Stimulated activated naive CD8-positive, alpha-beta T cell treated with anti-CD3 and anti-CD28 coated beads, Interleukin-15, Interleukin-2, amounts not matched to agents 100 ng/mL and 50 ng/mL, for 24 hours (primary cell): Measurements from ENCODE around the gene ZSCAN5C.
"Not testable (repeated sequence)": the region's sequence is repeated elsewhere in the genome, so short reads cannot be mapped to it uniquely, and the experiment has no call there.

Experiments used
- H3K27ac Mint-ChIP-seq: one replicate; pipeline ENCODE4 v1.8.0; 2021; ENCODE audit warnings: mild to moderate bottlenecking, mixed read lengths
- H3K27me3 Mint-ChIP-seq: one replicate; pipeline ENCODE4 v1.8.0; 2021; ENCODE audit warnings: mixed read lengths
- H3K36me3 Mint-ChIP-seq: one replicate; pipeline ENCODE4 v1.8.0; 2021; ENCODE audit warnings: low read depth, mixed read lengths
- H3K4me1 Mint-ChIP-seq: one replicate; pipeline ENCODE4 v1.8.0; 2021; ENCODE audit warnings: low read depth, mixed read lengths
- H3K4me3 Mint-ChIP-seq: one replicate; pipeline ENCODE4 v1.8.0; 2021; ENCODE audit warnings: mild to moderate bottlenecking, mixed read lengths
- H3K9me3 Mint-ChIP-seq: one replicate; pipeline ENCODE4 v1.8.0; 2021; ENCODE audit warnings: mixed read lengths

The ZSCAN5C gene

GRCh38 chr19:56175861-56176307 is 26.2 kb upstream of the ZSCAN5C start, which contains the start of gene GALP:
TSS of gene GALP (plus strand) at chr19:56176008. CDS start at chr19:56177109, 1,101 bp downstream.
- not testable (repeated sequence) for H3K27ac Mint-ChIP-seq, H3K36me3 Mint-ChIP-seq, H3K4me3 Mint-ChIP-seq, H3K4me1 Mint-ChIP-seq, H3K27me3 Mint-ChIP-seq, H3K9me3 Mint-ChIP-seq

GRCh38 chr19:56176310-56176709 is 25.8 kb upstream of the ZSCAN5C start:
- H3K4me3 Mint-ChIP-seq, H3K9me3 Mint-ChIP-seq, H3K36me3 Mint-ChIP-seq, H3K27ac Mint-ChIP-seq, H3K4me1 Mint-ChIP-seq, H3K27me3 Mint-ChIP-seq: not testable (repeated sequence)

GRCh38 chr19:56176881-56177280 is 25.2 kb upstream of the ZSCAN5C start:
- Mint-ChIP-seq H3K4me1 (peaks cover under 1% of the 10 kb centered on the region), H3K9me3 (no peaks in the 10 kb centered on the region), H3K4me3 (no peak overlapping the region), H3K27me3 (no peaks in the 10 kb centered on the region), H3K36me3 (no peaks in the 10 kb centered on the region), H3K27ac (no peak overlapping the region)

GRCh38 chr19:56177564-56178243 is 24.4 kb upstream of the ZSCAN5C start:
- Mint-ChIP-seq H3K4me1 (no peaks in the 10 kb centered on the region), H3K27ac (no peak overlapping the region)

GRCh38 chr19:56189785-56190184 is 12.3 kb upstream of the ZSCAN5C start:
- no peak overlapping the region for H3K27ac Mint-ChIP-seq
- no peaks in the 10 kb centered on the region for H3K27me3 Mint-ChIP-seq
- H3K4me3 Mint-ChIP-seq, result no peak overlapping the region
- no peaks in the 10 kb centered on the region for H3K4me1 Mint-ChIP-seq
- no peaks in the 10 kb centered on the region for H3K9me3 Mint-ChIP-seq
- no peaks in the 10 kb centered on the region for H3K36me3 Mint-ChIP-seq

More at GRCh38 chr19:56177564-56178243, 24.4 kb upstream of the ZSCAN5C start:
- no peak overlapping the region for H3K4me3 Mint-ChIP-seq
- H3K36me3 Mint-ChIP-seq, result no peaks in the 10 kb centered on the region
- no peaks in the 10 kb centered on the region for H3K27me3 Mint-ChIP-seq
- H3K9me3 Mint-ChIP-seq, result no peaks in the 10 kb centered on the region

GRCh38 chr19:56191115-56191514 is 11.0 kb upstream of the ZSCAN5C start:
- Mint-ChIP-seq H3K27me3 (no peaks in the 10 kb centered on the region), H3K4me1 (no peaks in the 10 kb centered on the region), H3K36me3 (no peaks in the 10 kb centered on the region), H3K9me3 (no peaks in the 10 kb centered on the region), H3K4me3 (no peak overlapping the region), H3K27ac (no peak overlapping the region)

- H3K36me3 Mint-ChIP-seq, result no peaks in the 10 kb centered on the region
- no peaks in the 10 kb centered on the region for H3K9me3 Mint-ChIP-seq
- H3K27ac Mint-ChIP-seq, result no peak overlapping the region
- no peak overlapping the region for H3K4me3 Mint-ChIP-seq
- no peaks in the 10 kb centered on the region for H3K4me1 Mint-ChIP-seq
- no peaks in the 10 kb centered on the region for H3K27me3 Mint-ChIP-seq
Observed at GRCh38 chr19:56191711-56192110, 10.4 kb upstream of the ZSCAN5C start.

- H3K4me1 Mint-ChIP-seq, result no peaks in the 10 kb centered on the region
- H3K36me3 Mint-ChIP-seq, result no peaks in the 10 kb centered on the region
- H3K27me3 Mint-ChIP-seq, result no peaks in the 10 kb centered on the region
- no peak overlapping the region for H3K27ac Mint-ChIP-seq
- H3K4me3 Mint-ChIP-seq, result no peak overlapping the region
- H3K9me3 Mint-ChIP-seq, result no peaks in the 10 kb centered on the region
Observed at GRCh38 chr19:56193981-56194640, 8.0 kb upstream of the ZSCAN5C start.

GRCh38 chr19:56197646-56198045 is 4.4 kb upstream of the ZSCAN5C start, which contains the start of gene ZSCAN5B:
TSS of gene ZSCAN5B (minus strand) at chr19:56197783. CDS start at chr19:56193052, 4,731 bp downstream.
- not testable (repeated sequence) for H3K4me1 Mint-ChIP-seq

GRCh38 chr19:56199687-56200086 is 2.4 kb upstream of the ZSCAN5C start:
- Mint-ChIP-seq H3K36me3 (no peaks in the 10 kb centered on the region), H3K4me1 (no peaks in the 10 kb centered on the region), H3K4me3 (no peak overlapping the region), H3K27me3 (no peaks in the 10 kb centered on the region), H3K27ac (no peak overlapping the region), H3K9me3 (no peaks in the 10 kb centered on the region)

More at GRCh38 chr19:56197646-56198045, 4.4 kb upstream of the ZSCAN5C start, which contains the start of gene ZSCAN5B:
- not testable (repeated sequence) for H3K36me3 Mint-ChIP-seq, H3K27ac Mint-ChIP-seq, H3K27me3 Mint-ChIP-seq, H3K9me3 Mint-ChIP-seq, H3K4me3 Mint-ChIP-seq

- not testable (repeated sequence) for H3K36me3 Mint-ChIP-seq, H3K9me3 Mint-ChIP-seq, H3K4me1 Mint-ChIP-seq, H3K27ac Mint-ChIP-seq, H3K27me3 Mint-ChIP-seq, H3K4me3 Mint-ChIP-seq
Observed at GRCh38 chr19:56207581-56207980, 5.5 kb downstream of the ZSCAN5C start.

GRCh38 chr19:56209091-56209490 is 7.0 kb downstream of the ZSCAN5C start:
- no peak overlapping the region for H3K27ac Mint-ChIP-seq
- H3K4me3 Mint-ChIP-seq, result no peak overlapping the region
- H3K27me3 Mint-ChIP-seq, result peaks cover 5% of the 10 kb centered on the region
- H3K9me3 Mint-ChIP-seq, result no peaks in the 10 kb centered on the region
- H3K4me1 Mint-ChIP-seq, result no peaks in the 10 kb centered on the region
- no peaks in the 10 kb centered on the region for H3K36me3 Mint-ChIP-seq

- not testable (repeated sequence) for H3K4me3 Mint-ChIP-seq, H3K27me3 Mint-ChIP-seq, H3K27ac Mint-ChIP-seq, H3K9me3 Mint-ChIP-seq, H3K36me3 Mint-ChIP-seq, H3K4me1 Mint-ChIP-seq
Observed at GRCh38 chr19:56210036-56210435, 8.0 kb downstream of the ZSCAN5C start.

- Mint-ChIP-seq H3K4me1 (no peaks in the 10 kb centered on the region), H3K27ac (no peak overlapping the region), H3K36me3 (no peaks in the 10 kb centered on the region), H3K9me3 (no peaks in the 10 kb centered on the region), H3K27me3 (peaks cover 10% of the 10 kb centered on the region), H3K4me3 (no peak overlapping the region)
Observed at GRCh38 chr19:56211718-56212117, 9.6 kb downstream of the ZSCAN5C start.

GRCh38 chr19:56217039-56217949 is 15.2 kb downstream of the ZSCAN5C start:
- Mint-ChIP-seq H3K4me1 (peaks cover 3% of the 10 kb centered on the region), H3K4me3 (no peak overlapping the region), H3K9me3 (no peaks in the 10 kb centered on the region), H3K36me3 (peaks cover 9% of the 10 kb centered on the region), H3K27ac (no peak overlapping the region), H3K27me3 (peaks cover 24% of the 10 kb centered on the region)
